ENCODE measurements around the gene PDZD4.

DNA sequence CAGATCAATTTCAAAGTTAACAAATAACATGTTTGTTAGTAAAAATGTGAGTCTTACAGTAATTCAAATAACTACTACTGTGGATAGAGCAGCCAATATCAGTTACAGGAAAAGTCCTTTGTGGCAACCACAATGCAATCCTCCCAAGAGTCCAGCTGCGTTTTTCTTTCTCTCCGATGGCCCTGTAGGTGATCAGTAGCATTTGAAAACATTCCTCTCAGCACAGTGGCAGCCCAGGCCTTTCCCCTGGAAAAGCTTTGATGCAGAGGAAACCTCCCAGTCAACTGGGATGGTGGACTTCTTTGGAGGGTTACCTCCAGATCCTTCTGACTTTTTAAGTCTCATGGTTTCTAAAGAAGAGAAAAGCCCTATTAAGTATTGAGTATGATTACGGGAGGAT is 18.0 kb upstream of the PDZD4 start:
- TF ChIP-seq, protein P1, sequence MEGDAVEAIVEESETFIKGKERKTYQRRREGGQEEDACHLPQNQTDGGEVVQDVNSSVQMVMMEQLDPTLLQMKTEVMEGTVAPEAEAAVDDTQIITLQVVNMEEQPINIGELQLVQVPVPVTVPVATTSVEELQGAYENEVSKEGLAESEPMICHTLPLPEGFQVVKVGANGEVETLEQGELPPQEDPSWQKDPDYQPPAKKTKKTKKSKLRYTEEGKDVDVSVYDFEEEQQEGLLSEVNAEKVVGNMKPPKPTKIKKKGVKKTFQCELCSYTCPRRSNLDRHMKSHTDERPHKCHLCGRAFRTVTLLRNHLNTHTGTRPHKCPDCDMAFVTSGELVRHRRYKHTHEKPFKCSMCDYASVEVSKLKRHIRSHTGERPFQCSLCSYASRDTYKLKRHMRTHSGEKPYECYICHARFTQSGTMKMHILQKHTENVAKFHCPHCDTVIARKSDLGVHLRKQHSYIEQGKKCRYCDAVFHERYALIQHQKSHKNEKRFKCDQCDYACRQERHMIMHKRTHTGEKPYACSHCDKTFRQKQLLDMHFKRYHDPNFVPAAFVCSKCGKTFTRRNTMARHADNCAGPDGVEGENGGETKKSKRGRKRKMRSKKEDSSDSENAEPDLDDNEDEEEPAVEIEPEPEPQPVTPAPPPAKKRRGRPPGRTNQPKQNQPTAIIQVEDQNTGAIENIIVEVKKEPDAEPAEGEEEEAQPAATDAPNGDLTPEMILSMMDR (IDR thresholded peaks at IDR 0.05), result no peak
- no peak for TF ChIP-seq POLR2A (IDR thresholded peaks at IDR 0.05; ENCODE audit: low read depth)
- no peak for TF ChIP-seq POLR2AphosphoS5 (IDR thresholded peaks at IDR 0.05)
- TF ChIP-seq EP300 (IDR thresholded peaks at IDR 0.05), result no peak
